Measurements from ENCODE around the gene SLC22A17.

DNA sequence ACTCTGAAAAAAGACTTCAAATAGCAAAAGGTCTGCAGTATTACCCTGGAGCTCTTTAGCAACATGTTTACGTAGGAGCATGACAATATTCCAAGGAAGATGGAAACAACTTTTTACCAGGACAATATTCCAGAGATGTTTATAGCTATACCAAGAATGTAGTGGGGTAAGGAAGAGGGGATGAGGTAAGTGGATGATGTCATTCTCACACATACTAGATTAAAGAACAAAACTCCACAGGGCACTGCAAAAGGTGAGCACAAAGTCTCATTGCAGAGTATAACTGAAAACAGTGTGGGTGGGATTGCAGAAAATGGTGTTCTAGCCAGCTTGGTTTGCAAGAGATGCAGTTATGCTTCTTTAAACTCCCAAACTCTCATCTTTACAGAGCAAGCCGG, 32.6 kb upstream of the SLC22A17 start:
- TF ChIP-seq CTCF (IDR thresholded peaks at IDR 0.05; ENCODE audit: insufficient read depth, low read depth, low read length) = no peak
- TF ChIP-seq EZH2 (IDR thresholded peaks at IDR 0.05; ENCODE audit: insufficient read depth, low read length) = no peak

Measured in astrocyte (in vitro differentiated cells and primary cell).